ENCODE measurements around the gene CKB.

CKB gene

GRCh38 chr14:103556946-103557758 lies 34.5 kb upstream of the CKB start:
- in situ Hi-C loops (cut with HindIII; ENCODE audit: low pct_unique_long_range_greater_than_20kb, low sequenced_read_pairs), result no loop called here
- no peak for DNase-seq (ENCODE audit: low read depth in 1 of 2, low spot score in 1 of 2)
- TF ChIP-seq JUND (IDR thresholded peaks at IDR 0.05; ENCODE audit: low read depth), result no peak

GRCh38 chr14:103555559-103556337 lies 33.1 kb upstream of the CKB start:
- no peak for TF ChIP-seq JUND (IDR thresholded peaks at IDR 0.05; ENCODE audit: low read depth)
- no peak for DNase-seq (ENCODE audit: low read depth in 1 of 2, low spot score in 1 of 2)
- in situ Hi-C loops (cut with HindIII; ENCODE audit: low pct_unique_long_range_greater_than_20kb, low sequenced_read_pairs), result no loop called here

- in situ Hi-C loops (cut with HindIII; ENCODE audit: low pct_unique_long_range_greater_than_20kb, low sequenced_read_pairs), result no loop called here
- no peak for TF ChIP-seq JUND (IDR thresholded peaks at IDR 0.05; ENCODE audit: low read depth)
- no peak for DNase-seq (ENCODE audit: low read depth in 1 of 2, low spot score in 1 of 2)
These were observed 30.2 kb upstream of the CKB start for GRCh38 chr14:103552846-103553210.

DNA sequence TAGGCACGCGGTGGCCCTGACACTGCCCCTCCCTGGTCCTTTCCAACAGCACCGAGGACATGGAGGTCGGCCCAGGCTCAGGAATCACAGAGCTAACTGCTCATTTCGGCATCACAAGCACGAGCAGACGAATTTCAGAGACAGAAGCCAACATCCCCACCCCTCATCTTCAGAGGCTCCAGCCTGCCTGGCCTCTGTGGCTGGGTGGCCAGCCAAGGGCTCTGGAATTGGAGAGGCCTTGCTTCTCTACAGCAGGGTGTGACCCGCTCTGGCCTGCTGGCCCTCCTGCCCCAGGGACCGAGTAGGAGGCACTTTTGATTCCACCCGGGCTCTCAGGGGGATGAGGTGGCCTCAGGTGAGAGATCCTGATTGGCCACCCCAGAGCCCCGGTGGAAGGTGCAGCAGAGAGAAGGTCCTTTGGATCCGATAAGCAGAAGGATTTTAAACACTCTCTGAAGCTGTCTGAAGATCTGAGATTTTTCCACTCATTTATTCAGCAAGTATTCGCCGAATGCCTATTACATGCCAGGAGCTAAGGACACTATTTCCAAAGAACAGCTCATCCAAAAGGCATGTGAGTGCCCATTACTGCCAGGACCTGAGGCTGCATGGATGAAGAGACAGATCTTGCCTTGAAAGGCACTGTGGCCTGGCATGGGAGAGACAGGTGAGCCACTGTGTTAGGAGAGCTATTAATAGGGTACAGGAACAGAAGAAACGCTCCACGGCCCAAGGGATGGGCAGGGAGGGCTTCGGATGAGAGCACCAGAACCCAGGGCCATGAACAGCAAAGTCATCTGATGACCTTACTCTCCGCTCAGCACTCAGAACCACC lies 29.6 kb upstream of the CKB start:
- peak; percentile 58 to 78 for DNase-seq (ENCODE audit: low read depth in 1 of 2, low spot score in 1 of 2)
- TF ChIP-seq JUND (IDR thresholded peaks at IDR 0.05; ENCODE audit: low read depth), result no peak; the same call in 1 of the 2 replicates
- in situ Hi-C loops (cut with HindIII; ENCODE audit: low pct_unique_long_range_greater_than_20kb, low sequenced_read_pairs), result no loop called here

DNA sequence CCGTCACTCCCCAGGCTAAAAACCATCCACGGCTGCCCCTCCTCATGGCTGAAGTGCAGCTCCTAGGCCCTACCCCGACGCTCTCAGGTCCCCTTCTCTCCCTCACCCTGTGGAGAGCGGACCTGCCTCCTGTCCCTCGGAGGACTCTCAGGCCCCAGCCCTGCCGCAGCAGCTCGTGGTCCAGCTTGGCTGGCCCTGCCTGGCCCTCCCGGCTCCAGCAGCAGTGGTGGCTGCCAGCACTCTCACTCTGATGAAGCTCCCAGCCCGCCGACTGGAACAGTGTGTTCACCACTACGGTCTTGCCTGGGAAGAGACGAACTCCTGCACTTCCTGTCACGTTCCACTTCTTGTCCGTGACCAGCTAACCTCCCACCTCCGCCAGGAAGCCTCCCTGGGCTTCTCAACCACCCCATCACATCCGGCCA lies 28.7 kb upstream of the CKB start:
- in situ Hi-C loops (cut with HindIII; ENCODE audit: low pct_unique_long_range_greater_than_20kb, low sequenced_read_pairs), result no loop called here
- no peak for DNase-seq (ENCODE audit: low read depth in 1 of 2, low spot score in 1 of 2)

DNA sequence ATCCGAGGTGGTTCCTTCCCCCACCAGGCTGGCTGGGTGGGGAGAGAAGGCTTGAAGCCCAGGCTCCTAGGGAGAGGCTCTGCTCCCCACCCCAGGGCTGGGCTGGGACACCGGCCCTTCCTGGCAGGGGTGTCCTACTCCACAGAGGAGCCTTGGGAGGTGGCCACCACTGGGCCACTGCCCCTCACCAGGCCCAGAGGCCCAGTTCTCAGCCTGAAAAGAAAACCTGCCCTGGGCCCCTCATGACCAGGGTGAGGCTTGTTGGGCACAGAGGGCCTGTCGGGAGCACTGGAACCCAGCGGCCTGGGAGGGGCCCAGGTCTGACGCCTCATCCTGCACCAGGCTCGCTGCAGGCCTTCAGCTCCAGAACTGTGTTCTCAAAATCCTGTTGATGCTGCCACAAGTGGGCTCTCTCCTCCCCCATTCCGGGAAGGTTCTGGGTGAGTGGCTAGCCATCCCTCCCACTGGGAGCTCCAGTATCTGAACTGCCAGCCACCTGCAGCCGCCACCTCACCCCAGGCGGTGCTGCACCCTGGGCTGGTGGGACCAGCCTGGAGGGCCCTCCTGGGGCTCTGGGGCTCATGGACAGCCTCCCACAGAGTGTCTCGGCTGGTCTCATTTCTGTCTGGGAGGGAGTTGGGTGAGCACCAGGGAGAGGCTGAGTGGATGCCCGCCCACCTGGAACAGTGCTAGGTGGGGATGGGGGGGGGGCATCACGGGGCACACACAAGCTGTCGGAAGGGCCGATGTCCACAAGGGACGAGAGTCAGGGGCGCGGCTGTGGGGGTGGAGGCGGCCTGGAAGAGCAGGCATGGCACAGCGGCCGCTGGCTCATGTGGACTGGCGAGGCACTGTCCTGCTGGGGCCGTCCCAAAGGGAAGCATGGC lies 28.1 kb upstream of the CKB start:
- in situ Hi-C loops (cut with HindIII; ENCODE audit: low pct_unique_long_range_greater_than_20kb, low sequenced_read_pairs), result no loop called here
- no peak for TF ChIP-seq JUND (IDR thresholded peaks at IDR 0.05; ENCODE audit: low read depth)
- no peak for DNase-seq (ENCODE audit: low read depth in 1 of 2, low spot score in 1 of 2)

More for the DNA sequence above, 28.7 kb upstream of the CKB start:
- no peak for TF ChIP-seq JUND (IDR thresholded peaks at IDR 0.05; ENCODE audit: low read depth)

DNA sequence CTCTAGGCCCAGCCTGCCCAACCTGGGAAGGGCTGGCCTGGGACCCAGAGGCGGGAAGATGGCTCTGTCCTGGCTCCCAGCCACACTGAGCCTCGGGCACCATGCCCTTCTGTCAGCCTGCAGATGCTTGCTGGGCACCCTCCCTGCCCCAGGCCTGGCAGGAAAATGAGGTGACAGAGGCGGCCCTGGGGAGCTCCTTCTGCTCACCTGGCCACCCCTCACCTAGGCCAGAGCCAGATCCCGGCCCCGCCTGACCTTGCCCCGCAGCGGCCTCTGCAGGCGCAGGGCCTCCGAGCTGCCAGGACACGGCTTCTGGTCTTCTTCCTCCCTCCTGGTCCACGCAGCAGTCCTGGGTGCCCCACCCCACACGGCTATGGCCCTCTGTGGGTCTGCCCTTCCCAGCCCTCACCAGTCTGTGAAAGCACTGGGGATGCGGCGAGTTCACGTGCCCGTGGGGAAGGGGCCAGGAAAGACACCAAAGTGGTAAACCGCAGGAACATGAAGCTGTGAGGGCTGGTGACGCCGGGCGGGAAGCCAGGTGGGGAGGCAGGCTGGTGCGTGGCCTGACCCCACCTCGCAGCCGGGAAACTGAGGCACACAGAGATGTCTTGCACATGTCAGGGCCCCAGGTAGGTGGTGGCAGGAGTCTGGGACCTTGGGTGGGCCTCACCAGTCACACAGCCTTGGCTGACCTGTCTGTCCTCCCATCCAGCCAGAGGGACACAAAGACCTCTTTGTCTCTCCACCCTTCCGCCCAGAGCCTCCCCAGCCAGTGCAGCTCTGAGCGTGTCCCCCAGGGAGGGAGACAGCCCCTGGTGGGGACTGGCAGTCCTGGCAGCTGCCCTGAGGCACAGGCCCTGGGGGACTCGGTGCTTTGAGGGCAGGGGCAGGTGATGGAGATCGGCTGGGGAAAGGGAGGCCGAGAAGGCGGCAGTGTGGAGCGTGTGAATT lies 27.0 kb upstream of the CKB start:
- TF ChIP-seq JUND (IDR thresholded peaks at IDR 0.05; ENCODE audit: low read depth), result no peak
- in situ Hi-C loops (cut with HindIII; ENCODE audit: low pct_unique_long_range_greater_than_20kb, low sequenced_read_pairs), result no loop called here
- DNase-seq (ENCODE audit: low read depth in 1 of 2, low spot score in 1 of 2), result no peak

- no peak for TF ChIP-seq JUND (IDR thresholded peaks at IDR 0.05; ENCODE audit: low read depth)
- in situ Hi-C loops (cut with HindIII; ENCODE audit: low pct_unique_long_range_greater_than_20kb, low sequenced_read_pairs), result no loop called here
- no peak for DNase-seq (ENCODE audit: low read depth in 1 of 2, low spot score in 1 of 2)
These were observed 26.1 kb upstream of the CKB start for GRCh38 chr14:103548463-103549351.

- no peak for TF ChIP-seq JUND (IDR thresholded peaks at IDR 0.05; ENCODE audit: low read depth)
- in situ Hi-C loops (cut with HindIII; ENCODE audit: low pct_unique_long_range_greater_than_20kb, low sequenced_read_pairs), result no loop called here
- no peak for DNase-seq (ENCODE audit: low read depth in 1 of 2, low spot score in 1 of 2)
These were observed 25.4 kb upstream of the CKB start for GRCh38 chr14:103547941-103548462.

GRCh38 chr14:103547455-103547940 lies 24.9 kb upstream of the CKB start:
- in situ Hi-C loops (cut with HindIII; ENCODE audit: low pct_unique_long_range_greater_than_20kb, low sequenced_read_pairs), result no loop called here
- no peak for TF ChIP-seq JUND (IDR thresholded peaks at IDR 0.05; ENCODE audit: low read depth)
- no peak for DNase-seq (ENCODE audit: low read depth in 1 of 2, low spot score in 1 of 2)

All from T47D (cell line).